HG03280 (cell line): ENCODE data around the gene SCRN3.
"Not testable (repeated sequence)": the region's sequence is repeated elsewhere in the genome, so short reads cannot be mapped to it uniquely, and the experiment has no call there.

Source experiments
- ATAC-seq: cut with Tn5 transposase; IDR thresholded peaks from one replicate; pipeline ENCODE4 v1.9.1; 2021; ENCODE audit warnings: mild to moderate bottlenecking, moderate library complexity; ENCODE audit not compliant: unreplicated experiment

SCRN3 gene, protein sequence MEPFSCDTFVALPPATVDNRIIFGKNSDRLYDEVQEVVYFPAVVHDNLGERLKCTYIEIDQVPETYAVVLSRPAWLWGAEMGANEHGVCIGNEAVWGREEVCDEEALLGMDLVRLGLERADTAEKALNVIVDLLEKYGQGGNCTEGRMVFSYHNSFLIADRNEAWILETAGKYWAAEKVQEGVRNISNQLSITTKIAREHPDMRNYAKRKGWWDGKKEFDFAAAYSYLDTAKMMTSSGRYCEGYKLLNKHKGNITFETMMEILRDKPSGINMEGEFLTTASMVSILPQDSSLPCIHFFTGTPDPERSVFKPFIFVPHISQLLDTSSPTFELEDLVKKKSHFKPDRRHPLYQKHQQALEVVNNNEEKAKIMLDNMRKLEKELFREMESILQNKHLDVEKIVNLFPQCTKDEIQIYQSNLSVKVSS

DNA sequence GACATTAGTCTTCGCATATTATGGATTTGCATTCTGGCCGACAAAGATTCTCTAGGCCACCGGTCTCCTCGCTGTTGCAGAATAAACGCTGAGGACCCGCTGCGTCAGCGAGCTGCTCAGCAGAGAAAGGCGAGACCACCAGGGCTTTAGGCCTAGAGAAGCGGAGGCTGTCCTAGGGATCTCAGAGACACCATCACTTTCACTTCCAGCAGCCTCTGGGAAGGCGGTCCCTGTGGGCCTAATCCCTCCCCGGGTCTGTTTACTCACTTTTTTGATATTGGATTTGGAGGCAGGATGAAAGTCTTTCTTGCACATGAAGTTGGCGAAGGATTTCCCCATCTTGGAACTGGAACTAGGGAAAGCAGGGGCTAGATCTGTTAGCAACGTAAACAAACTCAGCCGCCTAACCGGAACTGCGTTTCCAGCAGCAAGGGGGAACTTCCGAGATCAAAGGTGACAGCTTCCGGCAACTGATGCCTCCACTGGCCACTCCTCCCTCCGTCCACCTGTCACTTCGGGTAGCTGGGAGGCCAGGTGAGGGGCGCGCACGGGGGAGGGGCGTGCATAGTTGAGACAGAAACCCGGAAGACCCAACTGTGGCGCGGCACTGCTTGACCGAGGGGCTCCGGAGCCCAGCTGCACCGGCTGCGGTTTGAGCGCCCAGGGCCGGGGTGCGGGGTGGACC, at the start of gene SCRN3:
Gene SCRN3 (plus strand): TSS at position 447 of the 685 bp plus-strand sequence. CDS start 2,554 bp downstream, outside the sequence.
- ATAC-seq: peak; percentile 95

DNA sequence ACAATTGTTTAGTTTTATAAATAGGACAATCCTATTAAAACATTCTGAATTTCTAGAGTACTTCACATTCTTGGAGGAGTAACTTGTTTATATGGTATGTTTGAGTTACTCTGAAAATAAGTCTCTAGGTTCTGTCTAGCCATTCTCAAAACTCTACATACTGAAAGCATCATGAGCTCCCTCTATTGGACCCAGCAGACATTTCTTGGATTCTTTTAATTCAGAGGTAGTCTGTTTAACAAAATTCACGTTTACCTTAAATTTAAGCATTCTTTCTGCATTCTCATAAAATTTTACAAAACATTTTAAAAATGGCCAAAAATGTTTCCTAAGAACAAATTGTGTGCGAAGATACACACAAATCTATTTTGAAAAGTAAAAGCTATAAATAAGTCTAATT, 45.5 kb upstream of the SCRN3 start:
- no peak for ATAC-seq

GRCh38 chr2:174350593-174351181, 44.8 kb upstream of the SCRN3 start:
- no peak for ATAC-seq

DNA sequence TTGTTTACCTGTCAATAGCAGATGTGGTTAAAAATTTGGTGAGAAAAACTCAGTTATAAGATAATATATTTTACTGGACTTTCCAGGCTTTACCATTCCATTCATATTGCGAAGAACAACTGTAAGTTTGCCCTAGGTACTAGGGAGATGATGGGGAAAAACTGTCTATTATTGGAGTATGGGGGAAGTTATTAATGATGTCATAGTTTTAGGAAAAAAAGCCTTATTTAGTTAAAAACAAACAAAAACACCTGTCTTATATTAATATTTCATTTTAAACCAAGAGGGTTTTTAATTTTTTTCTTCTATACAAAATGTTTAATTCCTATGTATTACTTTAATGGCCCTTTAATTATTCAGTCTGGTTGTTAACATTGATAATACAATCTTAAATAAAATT, 42.5 kb upstream of the SCRN3 start:
- ATAC-seq: no peak

DNA sequence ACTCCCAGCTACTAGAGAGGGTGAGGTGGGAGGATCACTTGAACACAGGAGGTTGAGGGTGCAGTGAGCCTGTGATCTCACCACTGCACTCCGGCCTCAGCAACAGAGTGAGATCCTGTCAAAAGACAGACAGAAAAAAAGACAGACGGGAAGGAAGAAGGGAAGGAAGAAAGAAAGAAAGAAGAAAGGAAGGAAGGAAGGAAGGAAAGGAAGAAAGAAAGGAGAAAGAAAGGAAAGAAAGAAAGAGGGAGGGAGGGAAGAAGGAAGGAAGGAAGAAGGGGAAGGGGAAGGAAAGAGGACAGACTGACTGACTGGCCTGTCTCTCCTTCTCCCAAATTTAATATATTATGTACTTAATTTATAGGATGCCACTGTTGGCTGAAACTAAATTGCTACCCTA, 39.2 kb upstream of the SCRN3 start:
- no peak for ATAC-seq

DNA sequence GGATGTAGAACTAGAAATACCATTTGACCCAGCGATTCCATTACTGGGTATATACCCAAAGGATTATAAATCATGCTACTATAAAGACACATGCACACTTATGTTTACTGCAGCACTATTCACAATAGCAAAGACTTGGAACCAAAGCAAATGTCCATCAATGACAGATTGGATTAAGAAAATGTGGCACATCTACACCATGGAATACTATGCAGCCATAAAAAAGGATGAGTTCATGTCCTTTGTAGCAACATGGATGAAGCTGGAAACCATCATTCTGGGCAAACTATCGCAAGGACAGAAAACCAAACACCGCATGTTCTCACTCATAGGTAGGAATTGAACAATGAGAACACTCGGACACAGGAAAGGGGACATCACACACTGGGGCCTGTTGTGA, 35.9 kb upstream of the SCRN3 start:
- not testable (repeated sequence) for ATAC-seq

DNA sequence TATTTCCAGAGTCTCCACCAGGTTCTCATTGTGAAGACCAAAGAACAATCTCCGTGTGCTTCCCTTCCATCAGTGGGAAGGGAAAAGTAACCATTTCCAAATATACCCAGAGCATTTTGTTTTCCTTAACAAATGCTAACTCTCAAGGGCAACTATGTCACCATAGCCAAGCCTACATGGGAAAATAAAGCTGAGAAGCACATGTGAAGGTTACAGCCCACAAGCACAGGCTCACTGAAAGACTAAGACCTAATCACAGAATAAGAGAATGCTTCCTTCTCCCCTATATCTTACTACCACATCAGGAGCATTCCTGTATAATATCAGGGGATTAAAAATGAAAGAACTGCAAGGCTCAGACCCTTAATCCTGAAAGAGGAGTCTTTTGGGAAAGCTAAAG, 32.6 kb upstream of the SCRN3 start:
- ATAC-seq: no peak

DNA sequence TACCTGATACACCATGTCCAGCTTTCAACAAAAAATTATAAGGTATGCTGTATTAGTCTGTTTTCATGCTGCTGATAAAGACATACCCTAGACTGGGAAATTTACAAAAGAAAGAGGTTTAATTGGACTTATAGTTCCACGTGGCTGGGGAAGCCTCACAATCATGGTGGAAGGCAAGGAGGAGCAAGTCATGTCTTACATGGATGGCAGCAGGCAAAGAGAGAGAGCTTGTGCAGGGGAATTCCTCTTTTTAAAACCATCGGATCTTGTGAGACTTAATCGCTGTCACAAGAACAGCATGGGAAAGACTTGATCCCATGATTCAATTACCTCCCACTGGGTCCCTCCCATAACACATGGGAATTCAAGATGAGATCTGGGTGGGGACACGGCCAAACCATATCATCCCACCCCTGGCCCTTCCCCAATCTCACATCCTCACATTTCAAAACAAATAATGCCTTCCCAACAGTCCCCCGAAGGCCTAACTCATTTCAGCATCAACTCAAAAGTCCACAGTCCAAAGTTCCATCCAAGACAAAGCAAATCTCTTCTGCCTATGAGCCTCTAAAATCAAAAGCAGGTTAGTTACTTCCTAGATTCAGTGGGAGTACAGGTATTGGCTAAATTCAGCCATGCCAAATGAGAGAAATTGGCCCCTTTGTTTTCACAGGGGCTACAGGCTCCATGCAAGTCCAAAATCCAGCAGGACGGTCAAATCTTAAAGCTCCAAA, 31.9 kb upstream of the SCRN3 start:
- ATAC-seq: not testable (repeated sequence)

- no peak for ATAC-seq
Observed at GRCh38 chr2:174364628-174365027, 30.9 kb upstream of the SCRN3 start.

GRCh38 chr2:174365571-174365970, 30.0 kb upstream of the SCRN3 start:
- no peak for ATAC-seq

GRCh38 chr2:174368691-174369090, 26.8 kb upstream of the SCRN3 start:
- no peak for ATAC-seq

GRCh38 chr2:174376967-174377366, 18.6 kb upstream of the SCRN3 start:
- ATAC-seq: no peak

DNA sequence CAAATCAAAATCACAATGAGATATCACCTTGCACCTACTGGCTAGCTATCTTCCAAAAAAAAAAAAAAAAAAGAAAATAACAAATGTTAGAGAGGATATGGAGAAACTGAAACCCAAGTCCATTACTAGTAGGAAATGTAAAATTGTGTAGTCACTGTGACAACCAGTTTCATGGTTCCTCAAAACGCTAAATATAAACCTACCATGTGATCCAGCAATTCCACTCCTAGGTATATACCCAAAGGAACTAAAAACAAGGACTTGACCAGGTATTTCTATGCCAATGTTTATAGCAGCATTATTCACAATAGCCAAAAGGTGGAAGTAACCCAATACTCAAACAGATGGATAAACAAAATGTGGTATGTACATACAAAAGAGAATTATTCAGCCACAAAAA, 11.7 kb upstream of the SCRN3 start:
- no peak for ATAC-seq

- no peak for ATAC-seq
Observed at GRCh38 chr2:174385201-174385600, 10.3 kb upstream of the SCRN3 start.

- not testable (repeated sequence) for ATAC-seq
Observed at GRCh38 chr2:174388706-174389105, 6.8 kb upstream of the SCRN3 start.

- ATAC-seq: no peak
Observed at GRCh38 chr2:174389542-174389941, 6.0 kb upstream of the SCRN3 start.

- ATAC-seq: not testable (repeated sequence)
Observed at GRCh38 chr2:174390303-174390702, 5.2 kb upstream of the SCRN3 start.

DNA sequence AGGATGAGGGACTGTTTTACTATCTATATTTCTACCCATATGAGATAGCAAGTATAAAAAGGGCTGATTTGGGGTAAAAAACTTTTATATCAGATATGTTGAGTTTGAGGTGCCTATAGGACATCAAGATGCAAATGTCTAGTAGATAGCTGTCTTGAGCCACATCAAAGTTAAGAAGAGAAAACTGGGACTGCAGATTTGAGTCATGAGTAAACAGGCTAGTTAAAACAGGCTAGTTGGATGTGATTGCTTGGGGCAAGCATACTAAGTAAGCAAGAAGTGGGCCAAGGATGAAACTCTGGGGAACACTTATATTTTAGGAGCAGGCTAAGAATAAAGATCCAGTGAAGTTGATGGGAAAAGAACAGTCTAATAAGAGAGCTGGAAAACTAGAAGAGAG, 2.8 kb upstream of the SCRN3 start:
- no peak for ATAC-seq

GRCh38 chr2:174395969-174396630, 570 bp downstream of the SCRN3 start:
- ATAC-seq: peak; percentile 23

DNA sequence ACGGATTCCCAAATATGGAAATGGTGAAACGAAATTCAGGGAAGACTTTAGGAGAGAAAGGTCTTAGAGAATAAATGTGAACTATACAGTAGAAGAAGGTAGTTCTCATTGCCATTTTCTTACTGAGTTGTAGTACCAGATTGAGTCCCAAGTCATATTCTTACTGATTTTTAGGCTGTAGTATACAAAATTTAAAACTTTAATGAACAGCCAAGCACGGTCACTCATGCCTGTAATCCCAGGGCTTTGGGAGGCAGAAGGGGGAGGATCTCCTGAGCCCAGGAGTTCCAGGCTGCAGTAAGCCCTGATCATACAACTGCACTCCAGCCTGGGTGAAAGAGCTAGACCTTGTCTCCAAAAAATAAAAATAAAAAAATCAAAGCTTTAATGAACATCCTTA, 2.2 kb downstream of the SCRN3 start:
- no peak for ATAC-seq

DNA sequence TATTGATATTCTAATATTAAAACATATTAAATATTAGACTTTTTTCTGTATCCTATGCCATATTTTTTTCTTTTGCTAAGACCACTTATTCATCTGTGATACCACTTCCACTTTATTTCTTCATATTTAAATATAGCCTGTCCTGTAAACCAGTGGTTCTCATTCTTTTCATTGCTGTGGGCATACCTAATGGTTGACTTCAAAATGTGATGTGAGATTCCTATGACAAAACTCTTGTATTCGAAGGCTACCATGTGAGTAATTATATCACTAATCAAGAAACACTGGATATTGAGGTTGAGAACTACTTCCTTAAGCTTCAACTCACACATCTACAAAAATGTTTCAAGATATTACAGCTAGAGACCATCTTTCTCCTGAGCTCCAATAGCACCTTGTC, 3.6 kb downstream of the SCRN3 start:
- ATAC-seq: no peak
